LHCN-M2 (cell line): ENCODE results near the gene SAXO2. TPM values are rescaled to one million over a fixed set of nuclear protein-coding genes. Genes with fewer than 3 reads are reported as not detected.
"Not testable (repeated sequence)": the region's sequence is repeated elsewhere in the genome, so short reads cannot be mapped to it uniquely, and the experiment has no call there.

Experiments
- DNase-seq: peaks from one replicate; pipeline ENCODE4 v3.0.0-alpha.2; 2012; ENCODE audit warnings: low read depth
- total RNA-seq: library from RNA; depleted of rRNA; stranded (reverse); fragments of >200 nt; gene quantifications from 2 replicates; pipeline ENCODE4 v1.2.3, GENCODE V29; 2014; rRNA removed

Gene SAXO2
- total RNA-seq, 1 experiment from 2014 or later: 0.17 TPM

DNA sequence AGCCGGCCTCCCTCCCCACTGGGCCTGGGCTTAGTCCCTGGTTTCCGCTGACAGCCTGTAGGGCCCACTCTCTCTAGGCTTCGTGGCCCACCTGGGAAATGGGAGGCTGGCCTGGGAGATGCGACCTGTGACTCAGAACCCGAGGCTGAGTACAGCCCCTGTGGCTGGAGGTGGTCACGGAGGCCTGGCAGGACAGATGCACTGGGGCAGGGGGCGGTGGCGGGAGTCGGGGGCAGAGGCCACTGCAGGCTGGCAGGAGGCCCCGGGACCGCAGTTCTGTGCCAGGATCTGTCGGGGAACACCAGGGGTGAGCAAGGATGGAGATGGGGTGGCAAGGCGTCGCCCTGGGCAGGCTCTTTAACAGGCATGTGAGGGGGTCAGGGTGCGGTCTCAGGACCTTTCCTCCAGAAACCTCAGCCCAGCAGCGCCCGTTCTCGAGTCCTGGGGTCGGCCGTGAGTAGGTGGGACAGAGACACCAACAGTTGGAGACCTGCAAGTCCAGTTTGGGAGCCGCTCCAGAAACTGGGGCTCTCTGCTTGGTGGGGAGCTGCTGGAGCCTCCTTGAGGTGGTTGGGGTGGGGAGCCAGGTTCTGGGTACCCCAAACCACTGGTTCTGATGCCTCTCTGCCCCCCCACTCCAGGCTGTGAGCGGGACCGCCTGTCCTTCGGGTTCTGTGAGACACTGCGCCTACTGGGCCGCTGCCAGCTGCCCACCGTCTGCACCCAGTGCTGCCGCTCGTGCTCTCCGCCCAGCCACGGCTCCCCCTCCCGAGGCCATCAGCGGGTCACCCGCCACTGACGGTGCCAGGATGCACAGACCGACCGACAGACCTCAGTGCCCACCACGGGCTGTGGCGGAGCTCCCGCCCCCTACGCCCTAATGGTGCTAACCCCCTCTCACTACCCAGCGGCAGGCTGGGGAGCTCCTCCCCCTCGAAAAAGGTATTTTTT lies 71.3 kb downstream of the SAXO2 start:
- DNase-seq: not testable (repeated sequence)

Other genes starting within 250 kb of the SAXO2 start
- 7.2 and 9.8 TPM in 2 replicates for gene MEX3B, start 216.8 kb upstream of the SAXO2 start, total RNA-seq
- 19.6 and 20.6 TPM in 2 replicates for gene EFL1, start 84 bp upstream of the SAXO2 start, total RNA-seq
- gene GOLGA6L10, start 86.7 kb downstream of the SAXO2 start, total RNA-seq: 0.77 and 0.80 TPM in 2 replicates
- gene GOLGA6L9, start 167.0 kb downstream of the SAXO2 start, total RNA-seq: 0.71 and 2.5 TPM in 2 replicates